ENCODE data around the gene RPS19BP1.

DNA sequence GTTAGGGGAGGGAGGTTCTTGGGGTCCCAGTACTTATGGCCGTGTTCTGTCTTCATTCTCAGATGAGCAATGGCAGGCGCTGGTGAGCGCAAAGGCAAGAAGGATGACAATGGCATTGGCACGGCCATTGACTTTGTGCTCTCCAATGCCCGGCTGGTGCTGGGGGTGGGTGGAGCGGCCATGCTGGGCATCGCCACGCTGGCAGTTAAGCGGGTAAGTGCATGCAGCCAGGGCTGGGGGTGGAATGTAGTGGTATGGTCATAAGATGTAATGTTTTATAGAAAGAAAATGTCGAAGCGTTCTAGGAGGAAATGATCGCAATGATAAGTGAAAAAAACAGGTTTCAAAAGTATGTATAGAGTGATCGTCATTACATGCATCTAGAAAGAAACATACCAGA, 21.3 kb downstream of the RPS19BP1 start:
- TF ChIP-seq, protein P1, sequence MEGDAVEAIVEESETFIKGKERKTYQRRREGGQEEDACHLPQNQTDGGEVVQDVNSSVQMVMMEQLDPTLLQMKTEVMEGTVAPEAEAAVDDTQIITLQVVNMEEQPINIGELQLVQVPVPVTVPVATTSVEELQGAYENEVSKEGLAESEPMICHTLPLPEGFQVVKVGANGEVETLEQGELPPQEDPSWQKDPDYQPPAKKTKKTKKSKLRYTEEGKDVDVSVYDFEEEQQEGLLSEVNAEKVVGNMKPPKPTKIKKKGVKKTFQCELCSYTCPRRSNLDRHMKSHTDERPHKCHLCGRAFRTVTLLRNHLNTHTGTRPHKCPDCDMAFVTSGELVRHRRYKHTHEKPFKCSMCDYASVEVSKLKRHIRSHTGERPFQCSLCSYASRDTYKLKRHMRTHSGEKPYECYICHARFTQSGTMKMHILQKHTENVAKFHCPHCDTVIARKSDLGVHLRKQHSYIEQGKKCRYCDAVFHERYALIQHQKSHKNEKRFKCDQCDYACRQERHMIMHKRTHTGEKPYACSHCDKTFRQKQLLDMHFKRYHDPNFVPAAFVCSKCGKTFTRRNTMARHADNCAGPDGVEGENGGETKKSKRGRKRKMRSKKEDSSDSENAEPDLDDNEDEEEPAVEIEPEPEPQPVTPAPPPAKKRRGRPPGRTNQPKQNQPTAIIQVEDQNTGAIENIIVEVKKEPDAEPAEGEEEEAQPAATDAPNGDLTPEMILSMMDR (IDR thresholded peaks at IDR 0.05) = no peak
- no peak for TF ChIP-seq POLR2A (IDR thresholded peaks at IDR 0.05)

All from heart left ventricle (tissue), 13 donors.